GM19438 (cell line): ENCODE measurements around the gene RNF38.
"Not testable (repeated sequence)": the region's sequence is repeated elsewhere in the genome, so short reads cannot be mapped to it uniquely, and the experiment has no call there.

ENCODE experiments used
- ATAC-seq: cut with Tn5 transposase; IDR thresholded peaks from one replicate; pipeline ENCODE4 v1.9.1; 2021; ENCODE audit warnings: low read depth; ENCODE audit not compliant: unreplicated experiment

The RNF38 gene

GRCh38 chr9:36399980-36400331 is at the start of gene RNF38:
Gene RNF38 (minus strand): TSS chr9:36400269. CDS start chr9:36400108, 161 bp downstream.
- no peak for ATAC-seq

DNA sequence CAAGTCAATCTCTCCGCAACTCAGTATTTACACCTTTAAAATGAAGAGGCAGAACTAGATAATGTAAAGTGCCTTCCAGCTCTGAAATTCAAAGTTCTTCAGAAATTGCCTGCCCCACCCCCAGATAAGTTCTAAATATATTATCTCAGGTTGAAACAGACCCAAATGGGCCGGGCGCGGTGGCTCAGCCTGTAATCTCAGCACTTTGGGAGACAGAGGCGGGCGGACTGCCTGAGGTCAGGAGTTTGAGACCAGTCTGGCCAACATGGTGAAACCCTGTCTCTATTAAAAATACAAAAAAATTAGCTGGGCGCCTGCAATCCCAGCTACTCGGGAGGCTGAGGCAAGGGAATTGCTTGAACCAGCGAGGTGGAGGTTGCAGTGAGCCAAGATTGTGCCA is 48.5 kb upstream of the RNF38 start:
- not testable (repeated sequence) for ATAC-seq

DNA sequence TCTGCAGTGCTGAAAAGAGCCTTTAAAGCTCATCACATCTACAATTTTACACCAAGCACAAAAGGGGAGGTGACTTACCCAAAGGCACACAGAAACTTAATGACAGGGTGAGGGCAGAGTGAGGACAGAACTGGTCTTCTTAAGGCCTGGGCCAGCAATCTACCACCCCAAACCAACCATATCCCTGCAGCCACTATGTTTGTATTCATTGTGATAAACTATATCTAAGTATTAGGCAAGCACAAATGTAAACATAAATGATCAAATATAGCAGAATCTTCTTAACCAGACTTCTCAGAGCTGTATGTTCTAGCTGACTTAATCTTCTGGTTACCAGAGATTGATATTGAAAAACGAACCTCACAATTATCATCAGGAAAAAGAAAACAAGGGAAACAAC is 47.9 kb upstream of the RNF38 start:
- no peak for ATAC-seq

- ATAC-seq: not testable (repeated sequence)
Observed at GRCh38 chr9:36446678-36447077, 46.6 kb upstream of the RNF38 start.

DNA sequence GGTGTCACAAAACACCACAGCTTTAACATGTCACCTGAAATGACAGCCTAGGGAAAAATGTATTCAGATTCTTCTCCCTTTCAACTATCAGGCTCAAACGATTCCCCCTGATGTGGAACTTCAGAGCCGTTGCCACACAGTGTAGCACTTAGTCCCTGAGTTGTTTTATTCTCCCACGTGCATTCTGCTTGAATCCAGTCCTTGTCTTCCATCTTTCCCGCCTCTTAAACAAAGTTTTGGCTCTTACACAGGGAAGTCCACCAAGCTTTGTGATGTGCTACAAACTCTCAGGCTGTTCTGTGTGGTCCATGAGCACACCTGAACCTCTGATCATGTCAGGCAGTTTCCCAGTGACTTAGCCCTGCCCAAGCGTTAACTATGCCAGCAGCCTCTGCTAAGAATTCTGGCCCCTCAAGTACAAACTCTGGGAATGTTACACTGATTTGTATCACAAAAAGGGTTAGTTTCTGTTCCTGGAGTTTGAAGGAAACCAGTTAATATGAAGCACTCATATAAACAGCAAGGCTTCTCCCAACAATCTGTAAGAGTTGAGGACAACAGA is 45.8 kb upstream of the RNF38 start:
- no peak for ATAC-seq

DNA sequence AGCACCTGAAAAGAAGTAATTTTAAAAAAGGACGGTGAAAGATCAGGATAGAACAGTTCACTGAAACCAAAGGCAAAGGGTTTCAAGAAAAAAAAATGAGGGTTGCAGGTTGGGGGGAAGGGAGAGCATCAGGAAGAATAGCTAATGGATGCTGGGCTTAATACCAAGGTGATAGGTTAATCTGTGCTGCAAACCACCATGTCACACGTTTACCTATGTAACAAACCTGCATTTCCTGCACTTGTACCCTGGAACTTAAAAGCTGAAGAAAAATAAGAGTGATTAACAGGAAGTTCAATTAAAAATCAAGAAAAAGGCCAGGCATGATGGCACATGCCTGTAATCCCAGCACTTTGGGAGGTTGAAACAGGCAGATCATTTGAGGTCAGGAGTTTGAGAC is 44.1 kb upstream of the RNF38 start:
- ATAC-seq: no peak

- no peak for ATAC-seq
Observed at GRCh38 chr9:36443581-36443980, 43.5 kb upstream of the RNF38 start.

- no peak for ATAC-seq
Observed at GRCh38 chr9:36442710-36443109, 42.6 kb upstream of the RNF38 start.

DNA sequence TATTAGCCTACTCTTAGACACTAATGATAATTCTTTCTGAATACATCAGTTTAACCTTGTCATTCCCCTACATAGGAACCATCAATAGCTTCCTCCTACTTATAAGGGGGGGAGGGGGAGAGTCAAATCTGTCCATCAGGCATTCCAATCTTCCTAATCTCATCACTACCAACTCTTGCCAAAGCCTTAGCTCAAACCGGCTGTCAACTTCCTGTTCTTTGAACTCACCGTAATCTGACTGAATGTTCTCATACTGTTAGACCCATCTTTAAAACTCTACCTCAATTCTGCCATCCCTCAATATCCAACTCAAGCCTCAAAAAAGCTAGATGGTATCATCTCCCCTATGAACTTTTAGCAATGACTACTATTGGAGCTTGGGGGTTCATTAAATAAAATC is 41.9 kb upstream of the RNF38 start:
- no peak for ATAC-seq

GRCh38 chr9:36438536-36439236 is 38.6 kb upstream of the RNF38 start:
- no peak for ATAC-seq

- ATAC-seq: no peak
Observed at GRCh38 chr9:36437790-36438189, 37.7 kb upstream of the RNF38 start.

- no peak for ATAC-seq
Observed at GRCh38 chr9:36436909-36437308, 36.8 kb upstream of the RNF38 start.

- no peak for ATAC-seq
Observed at GRCh38 chr9:36433386-36433785, 33.3 kb upstream of the RNF38 start.

- ATAC-seq: no peak
Observed at GRCh38 chr9:36431078-36431477, 31.0 kb upstream of the RNF38 start.

DNA sequence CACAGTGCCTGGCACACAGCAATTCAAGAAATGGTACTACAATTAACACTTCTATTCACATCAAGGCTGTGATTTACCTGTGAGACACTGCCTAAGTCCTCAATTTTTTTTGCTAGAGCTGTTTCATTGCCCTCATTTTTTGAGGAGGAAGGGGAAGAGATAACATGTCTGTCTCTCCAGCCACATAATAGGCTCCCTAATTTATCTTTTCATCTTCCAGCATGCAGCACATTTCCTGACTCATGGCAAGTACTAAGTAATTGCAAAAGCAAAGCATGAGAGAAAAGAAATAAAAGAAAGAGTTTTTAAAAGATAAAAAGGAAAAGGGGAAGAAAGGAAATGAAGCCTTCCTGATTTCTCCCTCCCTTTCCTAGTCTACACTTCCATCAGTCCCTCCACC is 26.9 kb upstream of the RNF38 start:
- ATAC-seq: no peak

- ATAC-seq: no peak
Observed at GRCh38 chr9:36426348-36426747, 26.3 kb upstream of the RNF38 start.

DNA sequence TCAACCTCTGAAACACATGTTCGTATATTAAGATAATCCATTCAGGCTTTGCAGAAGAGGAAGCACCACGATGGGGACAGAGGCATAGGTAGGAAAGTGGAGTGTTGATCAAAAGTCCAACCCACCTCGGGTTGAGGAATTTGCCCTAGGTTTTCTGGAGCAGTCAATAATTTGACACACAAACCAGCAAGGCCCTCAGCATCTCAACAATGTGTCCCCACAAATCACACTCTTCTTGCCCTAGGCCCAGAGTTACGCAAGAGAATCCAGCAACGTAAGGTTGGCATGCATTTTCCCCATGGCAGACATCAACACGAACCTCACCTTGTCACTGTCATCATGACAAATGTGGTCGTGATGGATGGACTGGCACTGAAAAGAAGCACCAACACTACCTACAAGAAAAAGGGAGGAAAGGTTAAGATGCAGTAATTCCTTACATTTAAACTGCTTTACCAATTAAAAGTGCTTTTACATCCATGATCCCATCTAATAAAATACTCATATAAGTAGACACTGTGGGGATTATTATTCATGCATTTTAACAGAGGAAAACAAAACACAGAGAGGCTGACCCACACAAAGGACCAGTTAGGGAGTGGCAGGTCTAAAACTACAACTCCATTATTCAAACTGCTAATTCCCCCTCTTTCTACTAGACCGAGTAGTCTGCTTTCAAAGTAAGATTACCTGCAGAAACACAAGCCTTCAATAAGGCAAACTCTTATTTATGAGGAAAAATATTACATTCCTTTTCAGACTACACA is 24.4 kb upstream of the RNF38 start:
- no peak for ATAC-seq

GRCh38 chr9:36423206-36423605 is 23.1 kb upstream of the RNF38 start:
- ATAC-seq: no peak

DNA sequence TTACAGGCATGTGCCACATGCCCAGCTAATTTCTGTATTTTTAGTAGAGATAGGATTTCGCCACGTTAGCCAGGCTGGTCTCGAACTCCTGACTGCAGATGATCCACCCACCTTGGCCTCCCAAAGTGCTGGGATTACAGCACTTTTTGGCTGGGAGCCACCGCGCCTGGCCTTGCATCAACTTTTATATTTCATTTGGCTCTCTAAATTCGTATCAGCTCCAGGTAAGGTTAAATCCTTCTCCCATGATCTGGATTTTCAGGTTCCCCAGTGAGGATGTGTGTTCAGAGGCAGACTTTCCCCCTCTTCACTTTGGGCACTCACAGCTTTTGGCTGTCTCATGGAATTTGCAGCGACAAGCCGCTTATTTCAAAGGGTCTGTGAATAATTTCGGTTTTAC is 16.8 kb upstream of the RNF38 start:
- ATAC-seq: no peak

DNA sequence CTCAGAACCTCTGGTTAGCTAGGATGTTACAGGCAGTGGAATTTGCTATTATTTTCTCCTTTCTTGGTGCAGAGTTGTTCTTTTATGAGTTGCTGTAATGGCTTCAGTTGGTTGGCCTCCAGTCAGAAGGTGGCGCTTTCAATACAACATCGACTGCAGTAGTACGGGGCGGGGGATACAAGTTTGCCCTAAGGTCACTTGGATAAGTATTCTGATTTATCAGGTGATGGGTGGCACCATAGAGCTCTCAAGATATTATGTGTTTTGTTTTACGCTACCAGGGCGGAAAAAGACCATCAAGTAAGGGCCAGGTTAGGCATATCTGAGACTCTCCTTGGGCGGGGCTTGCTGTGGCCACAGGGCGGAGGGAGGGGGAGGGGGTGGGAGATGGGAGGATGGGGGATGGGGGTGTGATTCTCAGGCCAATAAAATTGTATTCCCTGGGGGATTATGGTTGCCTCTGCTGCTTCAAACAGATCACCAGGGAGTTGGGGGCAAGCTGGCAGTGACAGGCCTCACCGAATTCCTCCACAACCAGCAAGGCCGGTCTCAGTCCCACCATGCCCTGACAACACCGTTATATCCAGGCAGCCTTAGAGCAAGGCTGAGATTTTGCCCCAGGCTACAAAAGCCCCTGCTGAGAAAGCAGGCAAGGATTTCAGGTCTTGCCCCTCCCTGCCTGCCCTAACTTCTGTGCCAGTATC is 15.9 kb upstream of the RNF38 start:
- ATAC-seq: no peak

- not testable (repeated sequence) for ATAC-seq
Observed at GRCh38 chr9:36411410-36411809, 11.3 kb upstream of the RNF38 start.
